WTC11 (cell line): ENCODE measurements around the gene SLC38A6.

Experiments used
- MYBL2 ChIP-seq: sonication (generic); formaldehyde crosslinking; IDR thresholded peaks from 2 replicates; pipeline ENCODE4 v1.8.1; 2023; ENCODE audit warnings: mild to moderate bottlenecking, moderate library complexity, missing genetic modification reagents
- TF ChIP-seq, protein P1 (sequence below): sonication (generic); formaldehyde crosslinking; IDR thresholded peaks from 2 replicates; pipeline ENCODE4 v1.8.0; 2023; ENCODE audit warnings: missing genetic modification reagents, mild to moderate bottlenecking, borderline replicate concordance
- TF ChIP-seq, protein P2 (sequence below): fragments of 200-600 bp; IDR thresholded peaks from 2 replicates; pipeline ENCODE4 v1.8.0; 2022; ENCODE audit warnings: antibody characterized with exemption

DNA sequence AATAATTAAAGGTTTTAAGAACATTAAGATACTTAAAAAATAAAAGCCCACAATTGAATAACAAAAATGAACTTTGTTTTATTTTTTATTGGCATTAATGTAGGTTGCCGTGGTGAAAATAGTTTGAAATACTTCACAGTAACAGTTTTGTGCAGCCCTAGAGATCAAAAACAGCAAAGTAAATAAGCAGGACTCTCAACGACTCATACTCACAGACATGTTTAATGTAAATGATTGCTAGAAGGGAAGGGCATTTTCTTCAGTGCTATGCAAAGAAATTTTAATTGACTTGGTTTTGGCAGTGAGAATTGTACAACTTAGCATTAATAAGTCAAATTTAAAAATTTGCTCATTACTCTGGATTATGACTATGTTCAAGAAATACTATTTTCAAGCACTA is 16.1 kb upstream of the SLC38A6 start:
- TF ChIP-seq MYBL2 (CRISPR knock-in tag): no peak
- TF ChIP-seq, protein P1, sequence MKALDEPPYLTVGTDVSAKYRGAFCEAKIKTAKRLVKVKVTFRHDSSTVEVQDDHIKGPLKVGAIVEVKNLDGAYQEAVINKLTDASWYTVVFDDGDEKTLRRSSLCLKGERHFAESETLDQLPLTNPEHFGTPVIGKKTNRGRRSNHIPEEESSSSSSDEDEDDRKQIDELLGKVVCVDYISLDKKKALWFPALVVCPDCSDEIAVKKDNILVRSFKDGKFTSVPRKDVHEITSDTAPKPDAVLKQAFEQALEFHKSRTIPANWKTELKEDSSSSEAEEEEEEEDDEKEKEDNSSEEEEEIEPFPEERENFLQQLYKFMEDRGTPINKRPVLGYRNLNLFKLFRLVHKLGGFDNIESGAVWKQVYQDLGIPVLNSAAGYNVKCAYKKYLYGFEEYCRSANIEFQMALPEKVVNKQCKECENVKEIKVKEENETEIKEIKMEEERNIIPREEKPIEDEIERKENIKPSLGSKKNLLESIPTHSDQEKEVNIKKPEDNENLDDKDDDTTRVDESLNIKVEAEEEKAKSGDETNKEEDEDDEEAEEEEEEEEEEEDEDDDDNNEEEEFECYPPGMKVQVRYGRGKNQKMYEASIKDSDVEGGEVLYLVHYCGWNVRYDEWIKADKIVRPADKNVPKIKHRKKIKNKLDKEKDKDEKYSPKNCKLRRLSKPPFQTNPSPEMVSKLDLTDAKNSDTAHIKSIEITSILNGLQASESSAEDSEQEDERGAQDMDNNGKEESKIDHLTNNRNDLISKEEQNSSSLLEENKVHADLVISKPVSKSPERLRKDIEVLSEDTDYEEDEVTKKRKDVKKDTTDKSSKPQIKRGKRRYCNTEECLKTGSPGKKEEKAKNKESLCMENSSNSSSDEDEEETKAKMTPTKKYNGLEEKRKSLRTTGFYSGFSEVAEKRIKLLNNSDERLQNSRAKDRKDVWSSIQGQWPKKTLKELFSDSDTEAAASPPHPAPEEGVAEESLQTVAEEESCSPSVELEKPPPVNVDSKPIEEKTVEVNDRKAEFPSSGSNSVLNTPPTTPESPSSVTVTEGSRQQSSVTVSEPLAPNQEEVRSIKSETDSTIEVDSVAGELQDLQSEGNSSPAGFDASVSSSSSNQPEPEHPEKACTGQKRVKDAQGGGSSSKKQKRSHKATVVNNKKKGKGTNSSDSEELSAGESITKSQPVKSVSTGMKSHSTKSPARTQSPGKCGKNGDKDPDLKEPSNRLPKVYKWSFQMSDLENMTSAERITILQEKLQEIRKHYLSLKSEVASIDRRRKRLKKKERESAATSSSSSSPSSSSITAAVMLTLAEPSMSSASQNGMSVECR (CRISPR knock-in tag): no peak
- TF ChIP-seq, protein P2, sequence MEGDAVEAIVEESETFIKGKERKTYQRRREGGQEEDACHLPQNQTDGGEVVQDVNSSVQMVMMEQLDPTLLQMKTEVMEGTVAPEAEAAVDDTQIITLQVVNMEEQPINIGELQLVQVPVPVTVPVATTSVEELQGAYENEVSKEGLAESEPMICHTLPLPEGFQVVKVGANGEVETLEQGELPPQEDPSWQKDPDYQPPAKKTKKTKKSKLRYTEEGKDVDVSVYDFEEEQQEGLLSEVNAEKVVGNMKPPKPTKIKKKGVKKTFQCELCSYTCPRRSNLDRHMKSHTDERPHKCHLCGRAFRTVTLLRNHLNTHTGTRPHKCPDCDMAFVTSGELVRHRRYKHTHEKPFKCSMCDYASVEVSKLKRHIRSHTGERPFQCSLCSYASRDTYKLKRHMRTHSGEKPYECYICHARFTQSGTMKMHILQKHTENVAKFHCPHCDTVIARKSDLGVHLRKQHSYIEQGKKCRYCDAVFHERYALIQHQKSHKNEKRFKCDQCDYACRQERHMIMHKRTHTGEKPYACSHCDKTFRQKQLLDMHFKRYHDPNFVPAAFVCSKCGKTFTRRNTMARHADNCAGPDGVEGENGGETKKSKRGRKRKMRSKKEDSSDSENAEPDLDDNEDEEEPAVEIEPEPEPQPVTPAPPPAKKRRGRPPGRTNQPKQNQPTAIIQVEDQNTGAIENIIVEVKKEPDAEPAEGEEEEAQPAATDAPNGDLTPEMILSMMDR: no peak
